Caco-2 (cell line): ENCODE results near the gene RPL12. TPM values are rescaled to one million over a fixed set of nuclear protein-coding genes. Genes with fewer than 3 reads are reported as not detected.

Experiments
- BruUV-seq: library from RNA; stranded (reverse); fragments of 400-500 nt; replicated peaks from 2 replicates; lab custom pipeline; 2021; lab: Mats Ljungman, UMichigan
- CTCF ChIA-PET: fragments of 300-600 bp; sonication (Branson Sonifier 250); formaldehyde crosslinking; loops from one replicate; lab custom pipeline; 2022; ENCODE audit warnings: antibody characterized with exemption; lab: Charles Lee
- POLR2A ChIA-PET: fragments of 300-600 bp; sonication (Branson Sonifier 250); formaldehyde crosslinking; loops from one replicate; lab custom pipeline; 2022; ENCODE audit warnings: antibody characterized with exemption; lab: Charles Lee
- DNase-seq, 2 experiments: peaks; one replicate each; pipeline versions ENCODE4 v3.0.0 to v3.0.0-alpha.2; 2020 to 2022
- H3K27me3 ChIP-seq: replicated peaks from 2 replicates; pipeline ENCODE4 v1.6.0; 2011; ENCODE audit warnings: low read length; ENCODE audit not compliant: control insufficient read depth, insufficient read depth
- H3K36me3 ChIP-seq: 2 replicates; pipeline ENCODE4 v1.5.1; 2011; ENCODE audit warnings: low read length; ENCODE audit not compliant: control insufficient read depth, insufficient read depth
- H3K4me1 ChIP-seq: fragments of 250-450 bp; sonication (Bioruptor Pico); 2 replicates; pipeline ENCODE4 v1.5.1; 2020; ENCODE audit warnings: mild to moderate bottlenecking
- H3K4me3 ChIP-seq: 2 replicates; pipeline ENCODE4 v1.5.1; 2011; ENCODE audit warnings: low read depth, mild to moderate bottlenecking, control low read depth, low read length
- H3K9me3 ChIP-seq: fragments of 250-450 bp; sonication (Bioruptor Pico); 2 replicates; pipeline ENCODE4 v1.5.1; 2020; ENCODE audit warnings: mild to moderate bottlenecking, moderate library complexity
- H3K27ac Mint-ChIP-seq: one replicate; pipeline ENCODE4 v1.8.0; 2022; ENCODE audit warnings: mixed read lengths; ENCODE audit not compliant: unreplicated experiment
- H3K27me3 Mint-ChIP-seq: one replicate; pipeline ENCODE4 v1.8.0; 2022; ENCODE audit warnings: mixed read lengths; ENCODE audit not compliant: insufficient read depth, unreplicated experiment
- H3K36me3 Mint-ChIP-seq: one replicate; pipeline ENCODE4 v1.8.0; 2022; ENCODE audit warnings: mild to moderate bottlenecking, mixed read lengths; ENCODE audit not compliant: insufficient read depth, unreplicated experiment
- H3K4me1 Mint-ChIP-seq: one replicate; pipeline ENCODE4 v1.8.0; 2022; ENCODE audit warnings: low read depth, mixed read lengths; ENCODE audit not compliant: unreplicated experiment
- H3K4me3 Mint-ChIP-seq: one replicate; pipeline ENCODE4 v1.8.0; 2022; ENCODE audit warnings: mild to moderate bottlenecking, moderate library complexity, mixed read lengths; ENCODE audit not compliant: unreplicated experiment
- H3K9me3 Mint-ChIP-seq: one replicate; pipeline ENCODE4 v1.8.0; 2022; ENCODE audit warnings: mixed read lengths; ENCODE audit not compliant: unreplicated experiment
- CTCF ChIP-seq, 2 experiments: fragments of 200-600 bp in 1 of 2; IDR thresholded peaks; 1 replicate in 1 of 2; 2 replicates in 1 of 2; pipeline versions ENCODE4 v1.5.1 to v1.8.0; 2011 to 2022; ENCODE audit warnings: antibody characterized with exemption in 1 of 2, control low read depth in 1 of 2, inconsistent platforms in 1 of 2, low read depth in 1 of 2, low read length in 1 of 2, mild to moderate bottlenecking in 1 of 2, moderate library complexity in 1 of 2; ENCODE audit not compliant: insufficient read depth in 1 of 2, severe bottlenecking in 1 of 2, unreplicated experiment in 1 of 2
- intact Hi-C: fragments of 100-400 bp; cut with micrococcal nuclease; formaldehyde crosslinking; loops from one replicate; pipeline ENCODE4 v1.10.0; 2022; ENCODE audit not compliant: unreplicated experiment
- total RNA-seq: library from RNA; stranded (reverse); gene quantifications from 2 replicates; pipeline ENCODE4 v1.2.3, GENCODE V29; 2022

The RPL12 gene
- total RNA-seq, 1 experiment from 2014 or later, result 1,592 TPM

GRCh38 chr9:127492616-127493015 is 41.4 kb upstream of the RPL12 start:
- BruUV-seq, result no TSS peak
- Histone ChIP-seq H3K27me3 (no peaks in the 10 kb centered on the region), H3K36me3 (no peaks in the 10 kb centered on the region; the same call in none of the 2 replicates), H3K4me3 (no peak overlapping the region), H3K4me1 (no peaks in the 10 kb centered on the region), H3K9me3 (no peaks in the 10 kb centered on the region)
- Mint-ChIP-seq H3K27me3 (no peaks in the 10 kb centered on the region), H3K27ac (no peak overlapping the region), H3K4me3 (no peak overlapping the region), H3K9me3 (no peaks in the 10 kb centered on the region), H3K36me3 (peaks cover 30% of the 10 kb centered on the region), H3K4me1 (no peaks in the 10 kb centered on the region)
- no peak for TF ChIP-seq CTCF (IDR thresholded peaks at IDR 0.05; ENCODE audit: insufficient read depth in 1 of 2, low read depth in 1 of 2, low read length in 1 of 2, severe bottlenecking in 1 of 2, unreplicated experiment in 1 of 2)
- intact Hi-C loops, result no loop called here
- no peak for DNase-seq
- POLR2A ChIA-PET, result no interaction called here
- CTCF ChIA-PET, result interaction anchor here (1.6 kb wide), 1 partner anchor 11 kb away, joined by 6 read pairs; no protein-coding TSS in a partner anchor

GRCh38 chr9:127491516-127491915 is 40.3 kb upstream of the RPL12 start:
- ChIA-PET POLR2A (no interaction called here), CTCF (interaction anchor here (0.6 kb wide), 1 partner anchor 35 kb away, joined by 4 read pairs; no protein-coding TSS in a partner anchor)
- TF ChIP-seq CTCF (IDR thresholded peaks at IDR 0.05; ENCODE audit: insufficient read depth in 1 of 2, low read depth in 1 of 2, low read length in 1 of 2, severe bottlenecking in 1 of 2, unreplicated experiment in 1 of 2), result no peak
- Mint-ChIP-seq H3K27me3 (no peaks in the 10 kb centered on the region), H3K36me3 (peaks cover 31% of the 10 kb centered on the region), H3K9me3 (no peaks in the 10 kb centered on the region), H3K27ac (no peak overlapping the region), H3K4me3 (no peak overlapping the region), H3K4me1 (no peaks in the 10 kb centered on the region)
- no TSS peak for BruUV-seq
- Histone ChIP-seq H3K27me3 (no peaks in the 10 kb centered on the region), H3K4me1 (no peaks in the 10 kb centered on the region), H3K9me3 (no peaks in the 10 kb centered on the region), H3K4me3 (no peak overlapping the region), H3K36me3 (no peaks in the 10 kb centered on the region; the same call in none of the 2 replicates)
- intact Hi-C loops, result no loop called here
- no peak for DNase-seq

GRCh38 chr9:127490535-127491230 is 39.5 kb upstream of the RPL12 start:
- no peak overlapping the region for H3K4me3 ChIP-seq
- H3K9me3 ChIP-seq, result no peaks in the 10 kb centered on the region
- intact Hi-C loops, result no loop called here
- BruUV-seq, result no TSS peak
- H3K27me3 Mint-ChIP-seq, result no peaks in the 10 kb centered on the region
- H3K9me3 Mint-ChIP-seq, result no peaks in the 10 kb centered on the region
- no peaks in the 10 kb centered on the region for H3K4me1 ChIP-seq
- CTCF ChIA-PET, result interaction anchor here (0.6 to 0.7 kb wide), 3 partner anchors 50 to 266 kb away, joined by 3 to 5 read pairs (median 4); no protein-coding TSS in a partner anchor
- TF ChIP-seq CTCF (IDR thresholded peaks at IDR 0.05; ENCODE audit: insufficient read depth in 1 of 2, low read depth in 1 of 2, low read length in 1 of 2, severe bottlenecking in 1 of 2, unreplicated experiment in 1 of 2), result no peak
- no peaks in the 10 kb centered on the region; the same call in none of the 2 replicates for H3K36me3 ChIP-seq
- H3K27me3 ChIP-seq, result no peaks in the 10 kb centered on the region
- no peaks in the 10 kb centered on the region for H3K4me1 Mint-ChIP-seq
- H3K36me3 Mint-ChIP-seq, result peaks cover 32% of the 10 kb centered on the region
- DNase-seq, result no peak
- H3K27ac Mint-ChIP-seq, result no peak overlapping the region
- POLR2A ChIA-PET, result no interaction called here
- H3K4me3 Mint-ChIP-seq, result no peak overlapping the region
